H9 (cell line): Measurements from ENCODE around the gene DIPK1B. TPM values are rescaled to one million over a fixed set of nuclear protein-coding genes. Genes with fewer than 3 reads are reported as not detected.

Experiments
- DNase-seq: peaks from one replicate; pipeline ENCODE4 v3.0.0-alpha.2; 2017
- H2AFZ ChIP-seq: one replicate; pipeline ENCODE4 v1.6.1; 2013; ENCODE audit warnings: mild to moderate bottlenecking, low read length, control low read depth, moderate library complexity
- H2AK5ac ChIP-seq: 2 replicates; pipeline ENCODE4 v1.6.1; 2013; ENCODE audit warnings: low read length, control low read depth, mixed read lengths; ENCODE audit not compliant: insufficient read length
- H2BK120ac ChIP-seq: one replicate; pipeline ENCODE4 v1.6.1; 2013; ENCODE audit warnings: low read depth, mild to moderate bottlenecking, low read length, control low read depth, inconsistent platforms; ENCODE audit not compliant: poor library complexity, severe bottlenecking
- H2BK12ac ChIP-seq: 2 replicates; pipeline ENCODE4 v1.6.1; 2013; ENCODE audit warnings: low read length, control low read depth, mixed read lengths, low read depth; ENCODE audit not compliant: insufficient read length
- H2BK15ac ChIP-seq: 2 replicates; pipeline ENCODE4 v1.6.1; 2013; ENCODE audit warnings: low read depth, low read length, control low read depth
- H2BK20ac ChIP-seq: one replicate; pipeline ENCODE4 v1.6.1; 2013; ENCODE audit warnings: low read depth, mild to moderate bottlenecking, low read length, control low read depth, inconsistent platforms; ENCODE audit not compliant: poor library complexity, severe bottlenecking
- H2BK5ac ChIP-seq: 2 replicates; pipeline ENCODE4 v1.6.1; 2013; ENCODE audit warnings: low read length, control low read depth, mixed read lengths; ENCODE audit not compliant: insufficient read length
- H3K14ac ChIP-seq: 2 replicates; pipeline ENCODE4 v1.6.1; 2013; ENCODE audit warnings: low read length, control low read depth; ENCODE audit not compliant: insufficient read depth
- H3K18ac ChIP-seq: 2 replicates; pipeline ENCODE4 v1.6.1; 2013; ENCODE audit warnings: low read depth, mild to moderate bottlenecking, mixed read lengths, low read length, control low read depth; ENCODE audit not compliant: insufficient read length
- H3K23ac ChIP-seq: 2 replicates; pipeline ENCODE4 v1.6.1; 2013; ENCODE audit warnings: low read length, control low read depth, mixed read lengths, low read depth; ENCODE audit not compliant: insufficient read length
- H3K23me2 ChIP-seq: 2 replicates; pipeline ENCODE4 v1.6.1; 2013; ENCODE audit warnings: low read depth, mild to moderate bottlenecking, mixed read lengths, low read length, control low read depth; ENCODE audit not compliant: insufficient read length, poor library complexity, severe bottlenecking
- H3K27ac ChIP-seq: 2 replicates; pipeline ENCODE4 v1.5.1; 2013; ENCODE audit warnings: low read length, control low read depth, mixed read lengths, low read depth; ENCODE audit not compliant: insufficient read length
- H3K27me3 ChIP-seq: 2 replicates; pipeline ENCODE4 v1.6.1; 2013; ENCODE audit warnings: low read length, control low read depth, inconsistent platforms; ENCODE audit not compliant: insufficient read depth
- H3K4ac ChIP-seq: 2 replicates; pipeline ENCODE4 v1.6.1; 2013; ENCODE audit warnings: low read depth, mild to moderate bottlenecking, control low read depth, inconsistent platforms, low read length, moderate library complexity
- H3K4me1 ChIP-seq: 2 replicates; pipeline ENCODE4 v1.6.1; 2013; ENCODE audit warnings: low read length, control low read depth, inconsistent platforms; ENCODE audit not compliant: insufficient read depth
- H3K4me2 ChIP-seq: 2 replicates; pipeline ENCODE4 v1.6.1; 2013; ENCODE audit warnings: low read length, control low read depth, mixed read lengths; ENCODE audit not compliant: insufficient read length, insufficient read depth
- H3K56ac ChIP-seq: 2 replicates; pipeline ENCODE4 v1.6.1; 2013; ENCODE audit warnings: low read depth, mild to moderate bottlenecking, mixed read lengths, low read length, control low read depth; ENCODE audit not compliant: insufficient read length
- H3K79me1 ChIP-seq: 2 replicates; pipeline ENCODE4 v1.6.1; 2013; ENCODE audit warnings: low read depth, mild to moderate bottlenecking, moderate library complexity, low read length, control low read depth, inconsistent platforms; ENCODE audit not compliant: insufficient read depth, poor library complexity, severe bottlenecking
- H3K79me2 ChIP-seq: 2 replicates; pipeline ENCODE4 v1.6.1; 2013; ENCODE audit warnings: low read length, control low read depth, inconsistent platforms; ENCODE audit not compliant: insufficient read depth
- H3K9ac ChIP-seq: 2 replicates; pipeline ENCODE4 v1.6.1; 2013; ENCODE audit warnings: low read length, control low read depth, mixed read lengths; ENCODE audit not compliant: insufficient read length; ENCODE audit errors: extremely low read depth
- H3K9me3 ChIP-seq: one replicate; pipeline ENCODE4 v1.6.1; 2013; ENCODE audit warnings: low read depth, low read length, inconsistent platforms; ENCODE audit not compliant: control insufficient read depth
- H3T11ph ChIP-seq: one replicate; pipeline ENCODE4 v1.6.1; 2013; ENCODE audit warnings: mild to moderate bottlenecking, low read length, control low read depth, inconsistent platforms
- H4K20me1 ChIP-seq: one replicate; pipeline ENCODE4 v1.6.1; 2013; ENCODE audit not compliant: control insufficient read depth, insufficient read length, insufficient read depth
- H4K5ac ChIP-seq: 2 replicates; pipeline ENCODE4 v1.6.1; 2013; ENCODE audit warnings: low read depth, mild to moderate bottlenecking, mixed read lengths, low read length, control low read depth; ENCODE audit not compliant: insufficient read length
- H4K8ac ChIP-seq: replicated peaks from 2 replicates; pipeline ENCODE4 v1.6.1; 2013; ENCODE audit warnings: low read length, control low read depth, mixed read lengths, low read depth; ENCODE audit not compliant: insufficient read length
- H4K91ac ChIP-seq: 2 replicates; pipeline ENCODE4 v1.6.1; 2013; ENCODE audit warnings: low read depth, mild to moderate bottlenecking, moderate library complexity, mixed read lengths, low read length, control low read depth; ENCODE audit not compliant: insufficient read length
- H3K27ac Mint-ChIP-seq, 3 experiments: 2 replicates in 2 of 3; 3 replicates in 1 of 3; pipeline ENCODE4 v1.8.0; 2020 to 2021; ENCODE audit warnings: mixed read lengths in 3 of 3, mild to moderate bottlenecking in 1 of 3, moderate library complexity in 1 of 3
- H3K27me3 Mint-ChIP-seq: 2 replicates; pipeline ENCODE4 v1.8.0; 2021; ENCODE audit warnings: low read depth, mild to moderate bottlenecking, moderate library complexity, mixed read lengths
- H3K36me3 Mint-ChIP-seq, 3 experiments: 2 replicates in 2 of 3; 3 replicates in 1 of 3; pipeline ENCODE4 v1.8.0; 2020 to 2021; ENCODE audit warnings: low read depth in 3 of 3, mixed read lengths in 3 of 3; ENCODE audit not compliant: insufficient read depth in 1 of 3
- H3K4me1 Mint-ChIP-seq, 2 experiments: 2 replicates each; pipeline ENCODE4 v1.8.0; 2020; ENCODE audit warnings: mixed read lengths in 2 of 2
- H3K4me3 Mint-ChIP-seq, 2 experiments: 2 replicates in 1 of 2; 3 replicates in 1 of 2; pipeline ENCODE4 v1.8.0; 2020 to 2021; ENCODE audit warnings: mild to moderate bottlenecking in 2 of 2, mixed read lengths in 2 of 2, moderate library complexity in 1 of 2
- H3K9me3 Mint-ChIP-seq, 2 experiments: 2 replicates in 1 of 2; 3 replicates in 1 of 2; pipeline ENCODE4 v1.8.0; 2020; ENCODE audit warnings: mild to moderate bottlenecking in 2 of 2, mixed read lengths in 2 of 2, moderate library complexity in 1 of 2
- WGBS: extraction: QIAGEN DNeasy Blood & Tissue Kit; methylation state at CpG from one replicate; pipeline ENCODE4 v1.1.7; 2013; ENCODE audit warnings: missing lambda C conversion rate, low lambda C conversion rate, mixed read lengths; ENCODE audit not compliant: insufficient read length; ENCODE audit errors: extremely low coverage; 5-methylcytosine and 5-hydroxymethylcytosine counted together
- total RNA-seq: library from RNA; stranded (reverse); gene quantifications from 2 replicates; pipeline ENCODE4 v1.2.1, GENCODE V29; 2021
- TF ChIP-seq, protein P1 (sequence below): fragments of 200-600 bp; sonication (generic); conservative IDR thresholded peaks from 3 replicates; pipeline ENCODE4 v1.8.0; 2021; ENCODE audit warnings: antibody characterized with exemption, mild to moderate bottlenecking

Gene DIPK1B
- total RNA-seq, 1 experiment from 2014 or later, result 40.3 TPM

DNA sequence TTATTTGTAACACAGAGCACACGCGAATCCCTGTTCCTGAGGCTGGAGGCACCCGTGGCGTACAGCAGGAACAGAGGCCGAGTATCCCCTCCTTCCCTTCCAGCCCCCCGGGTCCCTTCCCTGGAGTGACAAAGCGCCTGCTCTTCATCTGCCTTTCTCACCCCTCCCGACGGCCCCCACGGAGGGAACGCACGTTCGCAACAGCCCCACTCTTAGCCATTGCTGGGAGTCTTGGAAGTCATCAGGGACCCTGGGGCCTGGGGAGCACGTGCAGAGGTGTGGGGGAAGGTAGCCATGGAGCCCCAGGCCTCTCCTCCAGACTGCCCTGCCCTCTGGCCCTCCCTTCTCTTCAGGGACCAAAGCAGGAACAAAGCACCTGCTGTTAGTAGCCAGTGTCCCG, 27.6 kb upstream of the DIPK1B start:
- no peak overlapping the region for H2AK5ac ChIP-seq
- H3K9me3 ChIP-seq, result no peaks in the 10 kb centered on the region
- H3K4me3 Mint-ChIP-seq, result no peak overlapping the region
- no peak overlapping the region for H3K9ac ChIP-seq
- no peak overlapping the region for H2BK20ac ChIP-seq
- H3K4me1 ChIP-seq, result no peaks in the 10 kb centered on the region; the same call in 1 of the 2 replicates
- H2BK12ac ChIP-seq, result no peak overlapping the region
- H3T11ph ChIP-seq, result no peak overlapping the region
- no peak overlapping the region for H3K4ac ChIP-seq
- H4K91ac ChIP-seq, result no peak overlapping the region
- H3K56ac ChIP-seq, result no peak overlapping the region
- peaks cover 19% of the 10 kb centered on the region for H3K27me3 Mint-ChIP-seq
- H3K9me3 Mint-ChIP-seq, result no peaks in the 10 kb centered on the region
- no peak for DNase-seq
- TF ChIP-seq, protein P1, sequence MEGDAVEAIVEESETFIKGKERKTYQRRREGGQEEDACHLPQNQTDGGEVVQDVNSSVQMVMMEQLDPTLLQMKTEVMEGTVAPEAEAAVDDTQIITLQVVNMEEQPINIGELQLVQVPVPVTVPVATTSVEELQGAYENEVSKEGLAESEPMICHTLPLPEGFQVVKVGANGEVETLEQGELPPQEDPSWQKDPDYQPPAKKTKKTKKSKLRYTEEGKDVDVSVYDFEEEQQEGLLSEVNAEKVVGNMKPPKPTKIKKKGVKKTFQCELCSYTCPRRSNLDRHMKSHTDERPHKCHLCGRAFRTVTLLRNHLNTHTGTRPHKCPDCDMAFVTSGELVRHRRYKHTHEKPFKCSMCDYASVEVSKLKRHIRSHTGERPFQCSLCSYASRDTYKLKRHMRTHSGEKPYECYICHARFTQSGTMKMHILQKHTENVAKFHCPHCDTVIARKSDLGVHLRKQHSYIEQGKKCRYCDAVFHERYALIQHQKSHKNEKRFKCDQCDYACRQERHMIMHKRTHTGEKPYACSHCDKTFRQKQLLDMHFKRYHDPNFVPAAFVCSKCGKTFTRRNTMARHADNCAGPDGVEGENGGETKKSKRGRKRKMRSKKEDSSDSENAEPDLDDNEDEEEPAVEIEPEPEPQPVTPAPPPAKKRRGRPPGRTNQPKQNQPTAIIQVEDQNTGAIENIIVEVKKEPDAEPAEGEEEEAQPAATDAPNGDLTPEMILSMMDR, result no peak
- H3K79me1 ChIP-seq, result peaks cover 4% of the 10 kb centered on the region
- H3K23me2 ChIP-seq, result peaks cover 9% of the 10 kb centered on the region
- H3K14ac ChIP-seq, result no peak overlapping the region
- H3K27me3 ChIP-seq, result no peaks in the 10 kb centered on the region
- no peak overlapping the region for H3K18ac ChIP-seq
- no peak overlapping the region for H4K5ac ChIP-seq
- no peak overlapping the region for H2BK120ac ChIP-seq
- no CpG with 5 or more reads among the region's 15 CpGs for WGBS
- no peak overlapping the region for H2BK15ac ChIP-seq
- no peaks in the 10 kb centered on the region; the same call in 1 of the 2 replicates for H3K79me2 ChIP-seq
- no peak overlapping the region for H4K8ac ChIP-seq
- H3K23ac ChIP-seq, result no peak overlapping the region
- H3K27ac Mint-ChIP-seq, result no peak overlapping the region
- H3K4me1 Mint-ChIP-seq, result peaks cover 4 to 16% of the 10 kb centered on the region in 2 experiments
- H2AFZ ChIP-seq, result no peak overlapping the region
- no peak overlapping the region for H2BK5ac ChIP-seq
- no peaks in the 10 kb centered on the region for H4K20me1 ChIP-seq
- H3K4me2 ChIP-seq, result no peak overlapping the region
- H3K27ac ChIP-seq, result no peak overlapping the region
- no peaks in the 10 kb centered on the region for H3K36me3 Mint-ChIP-seq
